Mesendoderm (in vitro differentiated cells): ENCODE results near the gene UBL4A.

Source experiments
- DNase-seq: peaks from one replicate; pipeline ENCODE4 v3.0.0; 2013
- H2AK5ac ChIP-seq: 2 replicates; pipeline ENCODE4 v1.6.1; 2013; ENCODE audit warnings: low read length, inconsistent platforms
- H2BK120ac ChIP-seq: 2 replicates; pipeline ENCODE4 v1.6.1; 2013; ENCODE audit warnings: low read depth, mild to moderate bottlenecking, low read length, moderate library complexity, mixed read lengths
- H2BK15ac ChIP-seq: replicated peaks from 2 replicates; pipeline ENCODE4 v1.6.1; 2013; ENCODE audit warnings: low read depth, mild to moderate bottlenecking, moderate library complexity
- H2BK5ac ChIP-seq: 2 replicates; pipeline ENCODE4 v1.6.1; 2013; ENCODE audit warnings: low read length, inconsistent platforms
- H3K18ac ChIP-seq: 2 replicates; pipeline ENCODE4 v1.6.1; 2013; ENCODE audit warnings: mild to moderate bottlenecking, low read length, mixed read lengths
- H3K23ac ChIP-seq: one replicate; pipeline ENCODE4 v1.6.1; 2013; ENCODE audit warnings: low read length
- H3K27ac ChIP-seq: 2 replicates; pipeline ENCODE4 v1.5.1; 2013; ENCODE audit warnings: low read depth, mild to moderate bottlenecking, inconsistent platforms, low read length, moderate library complexity
- H3K27me3 ChIP-seq: 2 replicates; pipeline ENCODE4 v1.6.1; 2013; ENCODE audit warnings: low read length, control low read depth, mild to moderate bottlenecking, inconsistent platforms; ENCODE audit not compliant: insufficient read depth, poor library complexity
- H3K36me3 ChIP-seq: 2 replicates; pipeline ENCODE4 v1.6.1; 2013; ENCODE audit warnings: low read length, inconsistent platforms; ENCODE audit not compliant: control insufficient read depth, insufficient read depth
- H3K4ac ChIP-seq: one replicate; pipeline ENCODE4 v1.6.1; 2013; ENCODE audit warnings: low read depth, mild to moderate bottlenecking, low read length, moderate library complexity
- H3K4me1 ChIP-seq: 2 replicates; pipeline ENCODE4 v1.6.1; 2013; ENCODE audit warnings: low read depth, low read length, inconsistent platforms; ENCODE audit not compliant: control insufficient read depth
- H3K4me2 ChIP-seq: 2 replicates; pipeline ENCODE4 v1.6.1; 2013; ENCODE audit warnings: low read length
- H3K4me3 ChIP-seq: 2 replicates; pipeline ENCODE4 v1.5.1; 2013; ENCODE audit warnings: mild to moderate bottlenecking, low read length
- H3K56ac ChIP-seq: one replicate; pipeline ENCODE4 v1.6.1; 2013; ENCODE audit warnings: low read length
- H3K79me1 ChIP-seq: 2 replicates; pipeline ENCODE4 v1.6.1; 2013; ENCODE audit warnings: low read length, inconsistent platforms
- H3K79me2 ChIP-seq: 2 replicates; pipeline ENCODE4 v1.6.1; 2013; ENCODE audit warnings: mild to moderate bottlenecking, low read length; ENCODE audit not compliant: control insufficient read depth, insufficient read depth
- H3K9ac ChIP-seq: 2 replicates; pipeline ENCODE4 v1.6.1; 2013; ENCODE audit warnings: low read length, inconsistent platforms
- H4K5ac ChIP-seq: one replicate; pipeline ENCODE4 v1.6.1; 2013; ENCODE audit warnings: low read length
- H4K8ac ChIP-seq: one replicate; pipeline ENCODE4 v1.6.1; 2013; ENCODE audit warnings: low read depth, mild to moderate bottlenecking, control low read depth, low read length, moderate library complexity
- WGBS: extraction: QIAGEN DNeasy Blood & Tissue Kit; methylation state at CpG from one replicate; pipeline ENCODE4 v1.1.7; 2013; ENCODE audit warnings: low lambda C conversion rate, missing lambda C conversion rate; ENCODE audit not compliant: insufficient coverage; ENCODE audit errors: extremely low coverage; 5-methylcytosine and 5-hydroxymethylcytosine counted together

The UBL4A gene

GRCh38 chrX:154463611-154464220 lies 22.7 kb downstream of the UBL4A start:
- Histone ChIP-seq H3K23ac (no peak overlapping the region), H3K56ac (no peak overlapping the region), H4K8ac (no peak overlapping the region), H3K4me2 (no peak overlapping the region), H3K27me3 (no peaks in the 10 kb centered on the region), H2BK120ac (no peak overlapping the region), H3K27ac (no peak overlapping the region), H4K5ac (no peak overlapping the region), H3K4me3 (no peak overlapping the region), H3K18ac (no peak overlapping the region), H3K79me1 (no peaks in the 10 kb centered on the region), H2BK15ac (no peak overlapping the region), H3K4ac (no peak overlapping the region), H2BK5ac (no peak overlapping the region), H3K36me3 (no peaks in the 10 kb centered on the region), H3K4me1 (no peaks in the 10 kb centered on the region), H2AK5ac (no peak overlapping the region), H3K9ac (no peak overlapping the region), H3K79me2 (no peaks in the 10 kb centered on the region)
- no CpG with 5 or more reads among the region's 36 CpGs for WGBS
- no peak for DNase-seq

DNA sequence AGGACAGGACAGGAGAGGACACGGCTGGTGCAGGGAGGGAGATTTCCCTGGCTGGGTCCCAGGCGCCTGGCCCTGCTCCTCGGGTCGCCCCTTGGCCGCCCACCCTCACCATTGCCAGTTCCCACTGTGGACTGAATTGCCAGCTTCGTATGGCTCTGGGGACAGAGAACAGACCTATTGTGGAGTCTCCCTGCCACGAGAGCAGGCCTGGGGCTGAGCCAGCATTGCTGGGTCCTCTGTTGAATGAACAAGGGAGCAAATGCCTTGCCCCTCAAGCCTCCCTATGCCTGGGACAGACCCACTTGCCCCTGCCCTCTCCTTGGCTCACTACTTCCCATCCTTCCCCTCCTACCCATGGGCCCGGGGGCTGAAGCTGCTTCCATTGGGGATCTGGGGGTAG lies 24.0 kb downstream of the UBL4A start:
- no peaks in the 10 kb centered on the region for H3K36me3 ChIP-seq
- no peak overlapping the region for H3K27ac ChIP-seq
- no peak overlapping the region for H2AK5ac ChIP-seq
- H3K79me2 ChIP-seq: no peaks in the 10 kb centered on the region
- no peak overlapping the region for H3K4me2 ChIP-seq
- no peak overlapping the region for H2BK15ac ChIP-seq
- no peaks in the 10 kb centered on the region for H3K27me3 ChIP-seq
- H3K56ac ChIP-seq: no peak overlapping the region
- no peaks in the 10 kb centered on the region for H3K4me1 ChIP-seq
- no CpG with 5 or more reads among the region's 8 CpGs for WGBS
- no peak overlapping the region for H3K9ac ChIP-seq
- no peak overlapping the region for H3K4ac ChIP-seq
- H2BK5ac ChIP-seq: no peak overlapping the region
- no peak overlapping the region for H3K23ac ChIP-seq
- H4K5ac ChIP-seq: no peak overlapping the region
- no peaks in the 10 kb centered on the region for H3K79me1 ChIP-seq
- H4K8ac ChIP-seq: no peak overlapping the region
- no peak overlapping the region for H2BK120ac ChIP-seq
- no peak overlapping the region for H3K18ac ChIP-seq
- DNase-seq: no peak
- no peak overlapping the region for H3K4me3 ChIP-seq

DNA sequence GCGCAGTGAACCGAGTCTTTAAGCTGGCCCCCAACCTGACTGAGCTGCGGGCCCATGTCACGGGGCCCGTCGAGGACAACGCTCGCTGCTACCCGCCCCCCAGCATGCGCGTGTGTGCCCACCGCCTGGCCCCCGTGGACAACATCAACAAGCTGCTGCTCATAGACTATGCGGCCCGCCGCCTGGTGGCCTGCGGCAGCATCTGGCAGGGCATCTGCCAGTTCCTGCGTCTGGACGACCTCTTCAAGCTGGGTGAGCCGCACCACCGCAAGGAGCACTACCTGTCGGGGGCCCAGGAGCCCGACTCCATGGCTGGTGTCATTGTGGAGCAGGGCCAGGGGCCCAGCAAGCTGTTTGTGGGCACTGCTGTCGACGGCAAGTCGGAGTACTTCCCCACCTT lies 26.1 kb downstream of the UBL4A start:
- H3K4me3 ChIP-seq: no peak overlapping the region
- no peak overlapping the region for H3K4ac ChIP-seq
- WGBS: no CpG with 5 or more reads among the region's 26 CpGs
- no peak overlapping the region for H2BK15ac ChIP-seq
- no peak overlapping the region for H2BK120ac ChIP-seq
- H3K4me2 ChIP-seq: no peak overlapping the region
- no peak overlapping the region for H2AK5ac ChIP-seq
- DNase-seq: no peak
- no peak overlapping the region for H4K5ac ChIP-seq
- H3K27me3 ChIP-seq: no peaks in the 10 kb centered on the region
- no peak overlapping the region for H3K23ac ChIP-seq
- H3K4me1 ChIP-seq: no peaks in the 10 kb centered on the region
- H2BK5ac ChIP-seq: no peak overlapping the region
- H3K27ac ChIP-seq: no peak overlapping the region
- H4K8ac ChIP-seq: no peak overlapping the region
- no peak overlapping the region for H3K56ac ChIP-seq
- no peaks in the 10 kb centered on the region for H3K79me2 ChIP-seq
- H3K9ac ChIP-seq: no peak overlapping the region
- H3K79me1 ChIP-seq: no peaks in the 10 kb centered on the region
- no peaks in the 10 kb centered on the region for H3K36me3 ChIP-seq
- H3K18ac ChIP-seq: no peak overlapping the region

DNA sequence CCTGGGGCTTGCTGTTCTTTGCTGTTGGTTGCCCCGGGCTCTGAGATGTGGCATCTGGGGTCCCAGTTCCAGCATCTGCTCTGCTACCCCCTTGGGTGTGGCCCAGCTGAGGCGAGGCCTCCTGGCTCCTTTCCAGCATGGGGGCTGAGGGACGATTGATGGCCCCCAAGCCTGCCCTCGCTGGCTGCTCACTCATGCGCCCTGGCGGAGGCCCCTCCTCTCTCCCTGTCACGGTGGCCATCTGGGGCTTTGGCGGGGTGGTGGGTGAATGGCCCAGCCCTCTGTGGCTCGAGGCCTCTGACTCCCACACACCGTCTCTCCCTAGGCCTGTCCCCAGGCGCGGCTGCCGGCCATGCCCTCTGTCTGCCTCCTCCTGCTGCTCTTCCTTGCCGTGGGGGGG lies 26.6 kb downstream of the UBL4A start:
- Histone ChIP-seq H3K9ac (no peak overlapping the region), H3K79me2 (no peaks in the 10 kb centered on the region), H3K4me3 (no peak overlapping the region), H3K18ac (no peak overlapping the region), H3K56ac (no peak overlapping the region), H3K23ac (no peak overlapping the region), H2BK5ac (no peak overlapping the region), H3K27ac (no peak overlapping the region), H4K8ac (no peak overlapping the region), H3K36me3 (no peaks in the 10 kb centered on the region), H3K79me1 (no peaks in the 10 kb centered on the region), H3K4me2 (no peak overlapping the region), H2AK5ac (no peak overlapping the region), H4K5ac (no peak overlapping the region), H3K27me3 (no peaks in the 10 kb centered on the region), H3K4ac (no peak overlapping the region), H2BK120ac (no peak overlapping the region), H2BK15ac (no peak overlapping the region), H3K4me1 (no peaks in the 10 kb centered on the region)
- WGBS: no CpG with 5 or more reads among the region's 14 CpGs
- DNase-seq: no peak

DNA sequence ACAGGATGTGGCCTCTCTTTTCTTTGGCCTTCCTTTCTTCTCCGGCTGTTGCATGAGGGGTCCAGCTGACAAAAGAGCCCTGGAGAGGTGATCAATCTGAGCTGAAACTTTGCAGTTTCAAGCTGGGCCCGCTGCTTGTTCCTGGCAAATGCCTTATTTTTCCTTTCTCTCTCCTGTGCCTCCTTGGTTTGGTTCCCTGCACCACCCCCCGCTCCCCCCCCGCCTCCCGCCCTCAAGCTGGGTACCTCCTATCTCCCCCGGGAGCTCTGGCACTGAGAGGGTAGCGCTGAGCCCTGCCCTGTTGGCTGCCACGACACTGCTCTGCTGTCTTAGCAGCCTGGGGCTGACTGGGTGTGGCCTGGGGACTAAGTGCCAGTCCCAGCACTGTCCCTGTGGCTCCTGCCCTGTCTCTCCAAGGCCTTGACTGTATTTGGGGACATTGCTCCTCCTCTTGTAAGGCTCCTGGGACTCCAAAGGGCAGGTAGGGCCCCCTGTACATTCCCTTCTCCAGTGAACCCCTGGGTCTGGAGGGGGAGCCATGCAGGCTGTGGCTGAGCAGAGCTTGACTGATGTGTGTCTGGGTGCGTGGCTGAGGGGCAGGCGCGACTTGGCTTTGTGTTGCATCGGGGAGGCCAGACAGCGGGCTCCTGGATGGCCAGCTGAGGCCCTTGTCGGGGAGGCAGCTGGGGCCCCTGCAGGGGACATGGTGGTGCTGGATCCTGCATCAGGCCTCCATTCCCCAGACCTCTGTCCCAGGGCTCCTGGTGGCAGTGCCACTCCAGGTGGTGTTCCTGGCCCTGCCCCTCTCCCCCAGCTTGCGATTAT lies 27.2 kb downstream of the UBL4A start:
- Histone ChIP-seq H3K27me3 (no peaks in the 10 kb centered on the region), H3K23ac (no peak overlapping the region), H4K5ac (no peak overlapping the region), H2BK15ac (no peak overlapping the region), H2BK5ac (no peak overlapping the region), H3K79me2 (no peaks in the 10 kb centered on the region), H3K9ac (peak overlapping the region; percentile 70), H3K4ac (no peak overlapping the region), H3K4me2 (peak overlapping the region; percentile 50), H3K4me3 (peak overlapping the region; percentile 30), H2BK120ac (no peak overlapping the region), H3K18ac (no peak overlapping the region), H3K36me3 (no peaks in the 10 kb centered on the region), H2AK5ac (no peak overlapping the region), H3K27ac (no peak overlapping the region), H3K4me1 (no peaks in the 10 kb centered on the region), H3K79me1 (no peaks in the 10 kb centered on the region), H3K56ac (peak overlapping the region; percentile 85), H4K8ac (no peak overlapping the region)
- peak; percentile 16 for DNase-seq
- no CpG with 5 or more reads among the region's 15 CpGs for WGBS
